WERI-Rb-1 (cell line): ENCODE results near the gene GORAB.

ENCODE experiments used
- DNase-seq: peaks from one replicate; pipeline ENCODE4 v3.0.0-alpha.2; 2020
- H3K27ac ChIP-seq: fragments of 250-450 bp; sonication (Bioruptor Pico); 2 replicates; pipeline ENCODE4 v1.5.1; 2020; ENCODE audit warnings: mild to moderate bottlenecking, moderate library complexity
- H3K27me3 ChIP-seq: fragments of 250-450 bp; sonication (Bioruptor Pico); 2 replicates; pipeline ENCODE4 v1.5.1; 2021; ENCODE audit warnings: mild to moderate bottlenecking, low read depth, moderate library complexity; ENCODE audit not compliant: insufficient read depth, severe bottlenecking
- H3K36me3 ChIP-seq: fragments of 250-450 bp; sonication (Bioruptor Pico); 2 replicates; pipeline ENCODE4 v1.5.1; 2020; ENCODE audit warnings: mild to moderate bottlenecking, moderate library complexity
- H3K4me3 ChIP-seq: 2 replicates; pipeline ENCODE4 v1.5.1; 2011; ENCODE audit warnings: low read depth, mild to moderate bottlenecking, control low read depth, low read length
- H3K9me3 ChIP-seq: fragments of 250-450 bp; sonication (Bioruptor Pico); 2 replicates; pipeline ENCODE4 v1.5.1; 2021; ENCODE audit warnings: mild to moderate bottlenecking, moderate library complexity; ENCODE audit not compliant: severe bottlenecking
- TF ChIP-seq, protein P1 (sequence below): IDR thresholded peaks from 2 replicates; pipeline ENCODE4 v1.5.1; 2011; ENCODE audit warnings: low read depth, mild to moderate bottlenecking, control low read depth, inconsistent platforms, low read length

GORAB gene

DNA sequence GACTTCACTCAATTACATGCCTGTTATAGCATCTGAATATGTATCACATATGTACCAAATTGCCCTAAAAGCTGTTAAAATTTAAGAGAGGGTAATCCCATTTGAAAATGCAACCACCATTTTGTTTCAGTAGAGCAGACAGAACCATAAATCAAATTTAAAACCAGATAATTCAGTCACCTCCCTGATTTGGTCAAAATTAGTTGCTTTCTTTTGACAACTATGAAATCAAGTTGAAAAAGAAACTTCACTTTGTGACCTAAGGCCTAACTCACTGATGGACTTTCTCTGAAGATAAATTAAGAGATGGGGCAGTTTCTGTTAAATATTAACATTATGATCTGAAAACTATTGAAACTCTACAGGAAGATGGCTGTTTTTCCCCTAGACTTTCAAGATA is 6.7 kb downstream of the GORAB start:
- Histone ChIP-seq H3K4me3 (no peak overlapping the region), H3K27ac (no peak overlapping the region), H3K36me3 (no peaks in the 10 kb centered on the region), H3K9me3 (no peaks in the 10 kb centered on the region), H3K27me3 (no peaks in the 10 kb centered on the region)
- TF ChIP-seq, protein P1, sequence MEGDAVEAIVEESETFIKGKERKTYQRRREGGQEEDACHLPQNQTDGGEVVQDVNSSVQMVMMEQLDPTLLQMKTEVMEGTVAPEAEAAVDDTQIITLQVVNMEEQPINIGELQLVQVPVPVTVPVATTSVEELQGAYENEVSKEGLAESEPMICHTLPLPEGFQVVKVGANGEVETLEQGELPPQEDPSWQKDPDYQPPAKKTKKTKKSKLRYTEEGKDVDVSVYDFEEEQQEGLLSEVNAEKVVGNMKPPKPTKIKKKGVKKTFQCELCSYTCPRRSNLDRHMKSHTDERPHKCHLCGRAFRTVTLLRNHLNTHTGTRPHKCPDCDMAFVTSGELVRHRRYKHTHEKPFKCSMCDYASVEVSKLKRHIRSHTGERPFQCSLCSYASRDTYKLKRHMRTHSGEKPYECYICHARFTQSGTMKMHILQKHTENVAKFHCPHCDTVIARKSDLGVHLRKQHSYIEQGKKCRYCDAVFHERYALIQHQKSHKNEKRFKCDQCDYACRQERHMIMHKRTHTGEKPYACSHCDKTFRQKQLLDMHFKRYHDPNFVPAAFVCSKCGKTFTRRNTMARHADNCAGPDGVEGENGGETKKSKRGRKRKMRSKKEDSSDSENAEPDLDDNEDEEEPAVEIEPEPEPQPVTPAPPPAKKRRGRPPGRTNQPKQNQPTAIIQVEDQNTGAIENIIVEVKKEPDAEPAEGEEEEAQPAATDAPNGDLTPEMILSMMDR = no peak
- DNase-seq = no peak

DNA sequence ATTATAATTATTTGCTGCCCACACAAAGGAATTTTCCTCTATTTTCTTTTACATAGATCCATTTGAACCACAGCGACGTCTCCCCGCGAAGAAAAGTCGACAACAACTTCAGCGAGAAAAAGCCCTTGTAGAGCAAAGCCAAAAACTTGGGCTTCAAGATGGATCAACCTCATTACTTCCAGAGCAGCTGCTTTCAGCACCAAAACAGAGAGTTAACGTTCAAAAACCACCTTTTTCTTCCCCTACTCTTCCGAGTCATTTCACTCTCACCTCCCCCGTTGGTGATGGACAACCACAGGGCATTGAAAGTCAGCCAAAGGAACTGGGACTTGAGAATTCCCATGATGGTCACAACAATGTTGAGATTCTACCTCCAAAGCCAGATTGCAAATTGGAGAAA is 7.2 kb downstream of the GORAB start:
- H3K27ac ChIP-seq = no peak overlapping the region
- H3K36me3 ChIP-seq = no peaks in the 10 kb centered on the region
- no peak overlapping the region for H3K4me3 ChIP-seq
- H3K9me3 ChIP-seq = no peaks in the 10 kb centered on the region
- DNase-seq = no peak
- H3K27me3 ChIP-seq = no peaks in the 10 kb centered on the region
- TF ChIP-seq, protein P1 = no peak

DNA sequence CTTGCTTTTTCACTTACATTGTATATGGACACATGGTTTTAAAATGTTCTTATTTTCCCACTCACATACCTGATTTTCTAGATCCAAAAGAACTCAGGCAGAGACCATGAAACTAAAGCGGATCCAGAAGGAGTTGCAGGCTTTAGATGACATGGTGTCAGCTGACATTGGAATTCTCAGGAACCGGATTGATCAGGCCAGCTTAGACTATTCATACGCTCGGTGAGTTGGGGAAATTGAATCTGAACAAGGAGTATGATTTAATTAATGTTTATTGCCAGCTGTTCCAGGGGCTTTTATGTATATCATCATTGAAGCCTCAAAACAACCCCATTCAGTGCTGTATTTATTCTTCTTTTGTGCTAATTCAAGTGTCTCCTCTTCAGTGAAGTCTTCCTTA is 12.7 kb downstream of the GORAB start:
- Histone ChIP-seq H3K4me3 (no peak overlapping the region), H3K36me3 (no peaks in the 10 kb centered on the region; the same call in 1 of the 2 replicates), H3K9me3 (no peaks in the 10 kb centered on the region), H3K27ac (no peak overlapping the region), H3K27me3 (no peaks in the 10 kb centered on the region)
- no peak for DNase-seq
- TF ChIP-seq, protein P1 = no peak

DNA sequence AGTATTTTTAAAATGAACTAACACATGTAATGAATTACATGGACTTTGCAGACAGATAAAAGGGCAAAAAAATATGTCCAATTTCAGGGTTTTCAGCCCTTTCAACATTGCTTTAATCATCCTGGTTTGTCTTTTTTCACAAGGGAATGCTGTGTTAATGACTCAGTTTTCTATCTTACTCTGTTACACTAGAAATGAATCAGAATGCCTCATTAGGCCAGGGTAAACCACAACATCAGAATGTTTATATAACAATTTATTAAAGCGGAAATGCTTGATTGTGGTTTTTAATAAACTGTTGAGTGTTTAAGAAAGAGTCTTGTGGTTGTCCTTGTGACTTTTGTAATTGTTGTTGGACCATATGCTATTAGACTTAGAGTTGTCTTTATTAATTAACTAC is 13.5 kb downstream of the GORAB start:
- no peaks in the 10 kb centered on the region; the same call in 1 of the 2 replicates for H3K36me3 ChIP-seq
- no peak for DNase-seq
- no peak overlapping the region for H3K27ac ChIP-seq
- no peak overlapping the region for H3K4me3 ChIP-seq
- TF ChIP-seq, protein P1 = no peak
- H3K27me3 ChIP-seq = no peaks in the 10 kb centered on the region
- no peaks in the 10 kb centered on the region for H3K9me3 ChIP-seq

DNA sequence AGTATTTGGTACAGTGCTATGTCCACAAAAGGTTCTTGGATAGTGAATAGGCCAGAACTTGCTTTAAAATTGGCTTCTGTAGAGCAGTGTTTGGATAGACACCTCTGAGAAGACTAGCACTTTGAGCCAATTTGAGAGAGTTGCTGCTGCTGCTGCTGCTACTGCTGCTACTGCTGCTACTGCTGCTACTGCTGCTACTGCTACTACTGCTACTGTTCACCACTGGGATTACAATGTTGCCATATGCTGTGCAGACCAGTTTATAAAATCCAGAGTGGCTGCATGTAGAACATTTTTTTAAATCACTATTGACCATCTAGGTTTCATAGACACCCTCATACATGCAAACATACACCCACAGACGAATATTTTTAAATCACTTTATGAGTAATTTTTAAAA is 15.3 kb downstream of the GORAB start:
- no peak for DNase-seq
- Histone ChIP-seq H3K36me3 (no peaks in the 10 kb centered on the region; the same call in 1 of the 2 replicates), H3K4me3 (no peak overlapping the region)

DNA sequence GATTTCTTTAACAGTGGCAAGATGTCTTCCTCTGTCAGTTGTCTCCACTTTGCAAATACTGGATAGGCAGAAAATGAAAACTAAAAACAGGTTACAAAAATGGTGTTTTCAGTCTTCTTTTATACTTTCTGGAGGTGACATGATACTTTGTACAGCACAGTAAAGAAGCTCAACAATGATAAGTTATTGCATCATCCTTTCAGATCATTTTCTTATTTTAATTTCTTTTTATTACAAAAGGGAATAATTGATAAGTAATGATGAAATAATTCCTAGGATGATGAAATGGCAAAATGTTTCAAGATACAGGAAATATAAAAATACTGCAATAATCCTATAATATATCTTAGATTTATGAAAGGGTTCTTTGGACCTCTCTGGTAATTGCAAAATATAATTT is 16.5 kb downstream of the GORAB start:
- Histone ChIP-seq H3K9me3 (no peaks in the 10 kb centered on the region), H3K4me3 (no peak overlapping the region), H3K36me3 (no peaks in the 10 kb centered on the region; the same call in 1 of the 2 replicates), H3K27ac (no peak overlapping the region), H3K27me3 (no peaks in the 10 kb centered on the region)
- TF ChIP-seq, protein P1 = no peak
- DNase-seq = no peak

More for the DNA sequence above, 15.3 kb downstream of the GORAB start:
- no peak overlapping the region for H3K27ac ChIP-seq
- TF ChIP-seq, protein P1 = no peak
- H3K9me3 ChIP-seq = no peaks in the 10 kb centered on the region
- no peaks in the 10 kb centered on the region for H3K27me3 ChIP-seq
